ENCODE data around the gene HTRA2.
A peak's percentile ranks its signal among the peaks of the same experiment; 100 is the strongest.
"Not testable (repeated sequence)": the region's sequence is repeated elsewhere in the genome, so short reads cannot be mapped to it uniquely, and the experiment has no call there.

HTRA2 gene

GRCh38 chr2:74529357-74530238, at the start of gene HTRA2, which contains the start of gene AUP1:
HTRA2 (plus strand) TSS chr2:74529933; CDS start chr2:74530007, 74 bp downstream.
AUP1 (minus strand) TSS chr2:74529706; CDS start chr2:74529629, 77 bp downstream.
- Histone ChIP-seq H3K27me3 (ENCODE audit: control insufficient read depth in 2 of 2, insufficient read depth in 2 of 2, low read length in 2 of 2) (no peaks in the 10 kb centered on the region), H3K9ac (ENCODE audit: low read depth in 1 of 2, low read length in 2 of 2) (peak within 1 kb of the TSS; percentile 88 to 96), H3K4me3 (ENCODE audit: low read length in 2 of 2) (peak within 1 kb of the TSS; percentile 94 to 97), H3K27ac (ENCODE audit: low read depth in 2 of 2, low read length in 2 of 2) (peak within 1 kb of the TSS; percentile 87 to 90), H3K9me3 (ENCODE audit: control insufficient read depth in 2 of 2, low read length in 2 of 2) (no peaks in the 10 kb centered on the region), H3K4me1 (ENCODE audit: control insufficient read depth in 2 of 2, insufficient read depth in 2 of 2, low read length in 2 of 2) (peaks cover 32 to 33% of the 10 kb centered on the region in 2 donors), H3K36me3 (ENCODE audit: control insufficient read depth in 2 of 2, insufficient read depth in 2 of 2, low read length in 2 of 2) (peaks cover 18 to 37% of the 10 kb centered on the region in 2 donors)

GRCh38 chr2:74481431-74481830, 48.3 kb upstream of the HTRA2 start:
- peaks cover 7 to 19% of the 10 kb centered on the region in 2 donors for H3K36me3 ChIP-seq (ENCODE audit: control insufficient read depth in 2 of 2, insufficient read depth in 2 of 2, low read length in 2 of 2)
- H3K4me1 ChIP-seq (ENCODE audit: control insufficient read depth in 2 of 2, insufficient read depth in 2 of 2, low read length in 2 of 2) = peaks cover 24 to 25% of the 10 kb centered on the region in 2 donors
- peak overlapping the region; percentile 79 to 89 for H3K9ac ChIP-seq (ENCODE audit: low read depth in 1 of 2, low read length in 2 of 2)
- H3K4me3 ChIP-seq (ENCODE audit: low read length in 2 of 2) = peak overlapping the region; percentile 100
- H3K27me3 ChIP-seq (ENCODE audit: control insufficient read depth in 2 of 2, insufficient read depth in 2 of 2, low read length in 2 of 2) = no peaks in the 10 kb centered on the region
- no peaks in the 10 kb centered on the region for H3K9me3 ChIP-seq (ENCODE audit: control insufficient read depth in 2 of 2, low read length in 2 of 2)
- peak overlapping the region in 1 of 2 donors; percentile 93 for H3K27ac ChIP-seq (ENCODE audit: low read depth in 2 of 2, low read length in 2 of 2)

DNA sequence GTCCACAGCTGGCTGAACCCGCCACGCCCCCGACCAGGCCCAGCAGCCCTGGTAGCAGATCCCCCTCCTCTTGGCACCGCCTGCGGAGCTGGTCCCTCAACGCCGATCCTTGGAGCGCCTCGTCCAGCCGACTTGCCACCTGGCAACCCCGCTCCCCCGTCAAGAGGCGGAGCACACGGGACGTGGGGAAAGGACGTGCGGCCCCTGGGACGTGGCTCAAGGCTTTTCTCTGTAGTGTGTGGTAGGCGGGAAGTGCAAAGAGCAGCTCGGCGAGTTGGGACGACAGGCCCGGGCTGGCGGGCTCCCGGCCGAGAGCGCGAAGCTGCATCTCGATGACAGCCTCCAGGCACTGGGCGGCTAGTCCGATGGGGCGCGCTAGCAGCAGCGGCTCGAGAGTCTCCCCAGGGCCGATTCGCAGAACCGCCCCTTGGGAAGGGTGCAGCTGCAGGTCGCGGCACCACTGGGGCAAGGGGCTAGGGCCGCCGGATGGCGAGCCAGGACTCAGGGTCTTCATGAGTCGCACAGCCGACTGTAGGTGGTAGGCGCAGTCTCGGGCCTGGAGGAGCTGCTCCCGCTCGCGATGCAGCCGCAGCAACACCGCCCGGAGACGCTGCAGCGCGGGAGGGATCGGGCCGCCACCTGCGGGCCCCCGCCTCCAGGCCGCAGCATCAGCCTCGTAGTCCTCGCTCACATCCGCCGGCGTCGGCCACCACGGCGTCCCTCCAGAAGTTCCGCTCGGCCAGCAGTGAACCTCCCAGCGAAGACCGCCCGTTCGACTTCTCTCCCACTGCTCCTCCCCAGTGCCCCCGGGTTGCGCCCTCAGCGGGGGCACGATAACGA, 47.6 kb upstream of the HTRA2 start:
- Histone ChIP-seq H3K9ac (ENCODE audit: low read depth in 1 of 2, low read length in 2 of 2) (peak overlapping the region; percentile 79 to 89), H3K27ac (ENCODE audit: low read depth in 2 of 2, low read length in 2 of 2) (peak overlapping the region; percentile 93), H3K36me3 (ENCODE audit: control insufficient read depth in 2 of 2, insufficient read depth in 2 of 2, low read length in 2 of 2) (peaks cover 7 to 16% of the 10 kb centered on the region in 2 donors), H3K27me3 (ENCODE audit: control insufficient read depth in 2 of 2, insufficient read depth in 2 of 2, low read length in 2 of 2) (no peaks in the 10 kb centered on the region), H3K4me3 (ENCODE audit: low read length in 2 of 2) (peak overlapping the region; percentile 100), H3K4me1 (ENCODE audit: control insufficient read depth in 2 of 2, insufficient read depth in 2 of 2, low read length in 2 of 2) (peaks cover 24 to 25% of the 10 kb centered on the region in 2 donors), H3K9me3 (ENCODE audit: control insufficient read depth in 2 of 2, low read length in 2 of 2) (no peaks in the 10 kb centered on the region)

- peak within 1 kb of the TSS; percentile 100 for H3K4me3 ChIP-seq (ENCODE audit: low read length in 2 of 2)
- peaks cover 24 to 25% of the 10 kb centered on the region in 2 donors for H3K4me1 ChIP-seq (ENCODE audit: control insufficient read depth in 2 of 2, insufficient read depth in 2 of 2, low read length in 2 of 2)
- H3K27ac ChIP-seq (ENCODE audit: low read depth in 2 of 2, low read length in 2 of 2) = peak within 1 kb of the TSS; percentile 93
- H3K27me3 ChIP-seq (ENCODE audit: control insufficient read depth in 2 of 2, insufficient read depth in 2 of 2, low read length in 2 of 2) = no peaks in the 10 kb centered on the region
- H3K36me3 ChIP-seq (ENCODE audit: control insufficient read depth in 2 of 2, insufficient read depth in 2 of 2, low read length in 2 of 2) = peaks cover 7 to 13% of the 10 kb centered on the region in 2 donors
- no peaks in the 10 kb centered on the region for H3K9me3 ChIP-seq (ENCODE audit: control insufficient read depth in 2 of 2, low read length in 2 of 2)
- peak within 1 kb of the TSS; percentile 83 to 89 for H3K9ac ChIP-seq (ENCODE audit: low read depth in 1 of 2, low read length in 2 of 2)
These were observed 46.7 kb upstream of the HTRA2 start, which contains the start of the genes CCDC142 and TTC31 for GRCh38 chr2:74482801-74483674. CCDC142 (minus strand) TSS chr2:74482998; CDS start chr2:74482837, 161 bp downstream. TTC31 (plus strand) TSS chr2:74483081; CDS start chr2:74483096, 15 bp downstream.

DNA sequence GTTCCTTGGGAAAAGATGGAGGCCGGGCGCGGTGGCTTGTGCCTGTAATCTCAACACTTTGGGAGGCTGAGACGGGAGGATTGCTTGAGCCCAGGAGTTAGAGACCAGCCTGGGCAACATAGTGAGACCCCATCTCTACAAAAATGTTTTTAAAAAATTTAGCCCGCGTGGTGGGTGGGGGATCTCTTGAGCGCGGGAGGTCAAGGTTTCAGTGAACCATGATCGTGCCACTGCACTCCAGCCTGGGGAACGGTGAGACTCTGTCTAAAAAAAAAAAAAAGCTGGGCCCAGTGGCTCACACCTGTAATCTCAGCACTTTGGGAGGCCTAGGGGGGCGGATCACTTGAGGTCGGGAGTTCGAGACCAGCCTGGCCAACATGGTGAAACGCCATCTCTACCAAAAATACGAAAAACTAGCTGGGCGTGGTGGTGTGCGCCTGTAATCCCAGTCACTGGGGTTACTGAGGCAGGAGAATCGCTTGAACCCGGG, 46.0 kb upstream of the HTRA2 start:
- H3K9me3 ChIP-seq (ENCODE audit: control insufficient read depth in 2 of 2, low read length in 2 of 2); H3K27ac ChIP-seq (ENCODE audit: low read depth in 2 of 2, low read length in 2 of 2); H3K27me3 ChIP-seq (ENCODE audit: control insufficient read depth in 2 of 2, insufficient read depth in 2 of 2, low read length in 2 of 2): not testable (repeated sequence)
- peak overlapping the region; percentile 100 for H3K4me3 ChIP-seq (ENCODE audit: low read length in 2 of 2)
- H3K9ac ChIP-seq (ENCODE audit: low read depth in 1 of 2, low read length in 2 of 2) = peak overlapping the region; percentile 83 to 89
- H3K36me3 ChIP-seq (ENCODE audit: control insufficient read depth in 2 of 2, insufficient read depth in 2 of 2, low read length in 2 of 2) = peaks cover 7 to 16% of the 10 kb centered on the region in 2 donors
- H3K4me1 ChIP-seq (ENCODE audit: control insufficient read depth in 2 of 2, insufficient read depth in 2 of 2, low read length in 2 of 2) = peaks cover 24 to 25% of the 10 kb centered on the region in 2 donors

GRCh38 chr2:74486141-74486540, 43.6 kb upstream of the HTRA2 start:
- peaks cover 20 to 24% of the 10 kb centered on the region in 2 donors for H3K36me3 ChIP-seq (ENCODE audit: control insufficient read depth in 2 of 2, insufficient read depth in 2 of 2, low read length in 2 of 2)
- H3K4me1 ChIP-seq (ENCODE audit: control insufficient read depth in 2 of 2, insufficient read depth in 2 of 2, low read length in 2 of 2) = peaks cover 16% of the 10 kb centered on the region in 2 donors
- no peaks in the 10 kb centered on the region for H3K27me3 ChIP-seq (ENCODE audit: control insufficient read depth in 2 of 2, insufficient read depth in 2 of 2, low read length in 2 of 2)
- no peak overlapping the region for H3K27ac ChIP-seq (ENCODE audit: low read depth in 2 of 2, low read length in 2 of 2)
- no peaks in the 10 kb centered on the region for H3K9me3 ChIP-seq (ENCODE audit: control insufficient read depth in 2 of 2, low read length in 2 of 2)
- no peak overlapping the region for H3K9ac ChIP-seq (ENCODE audit: low read depth in 1 of 2, low read length in 2 of 2)
- no peak overlapping the region for H3K4me3 ChIP-seq (ENCODE audit: low read length in 2 of 2)

DNA sequence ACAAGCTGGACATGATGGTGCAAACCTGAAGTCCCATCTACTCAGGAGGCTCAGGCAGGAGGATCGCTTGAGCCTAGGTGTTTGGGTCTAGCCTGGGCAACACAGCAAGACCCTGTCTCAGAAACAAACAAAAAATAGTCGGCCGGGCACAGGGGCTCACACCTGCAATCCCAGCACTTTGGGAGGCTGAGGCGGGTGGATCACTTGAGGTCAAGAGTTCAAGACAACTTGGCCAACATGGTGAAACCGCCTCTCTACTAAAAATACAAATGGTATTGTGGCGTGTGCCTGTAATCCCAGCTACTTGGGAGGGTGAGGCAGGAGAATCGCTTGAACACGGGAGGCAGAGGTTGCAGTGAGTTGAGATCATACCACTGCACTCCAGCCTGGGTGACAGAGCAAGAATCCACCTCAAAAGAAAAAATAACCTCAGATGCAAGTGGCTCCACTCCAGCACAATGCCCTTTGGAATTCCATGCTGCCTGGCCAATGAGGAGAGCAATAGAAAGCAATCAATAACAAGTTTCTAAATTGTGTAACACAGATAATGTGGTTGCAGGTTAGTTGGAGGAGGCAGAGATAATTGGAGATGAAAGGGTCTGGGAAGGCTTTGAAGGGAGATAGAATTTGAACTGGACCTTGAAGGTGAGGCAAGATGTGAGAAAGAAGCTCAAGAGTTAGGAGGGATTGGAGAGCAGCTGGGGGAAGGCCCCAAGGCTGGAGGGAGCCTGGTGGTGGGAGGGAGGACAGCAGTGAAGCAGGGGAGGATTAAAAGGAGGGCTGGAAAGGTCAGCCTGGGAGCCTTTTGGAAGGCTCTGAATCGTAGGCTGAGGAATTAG, 40.9 kb upstream of the HTRA2 start:
- Histone ChIP-seq H3K27ac (ENCODE audit: low read depth in 2 of 2, low read length in 2 of 2) (no peak overlapping the region), H3K4me1 (ENCODE audit: control insufficient read depth in 2 of 2, insufficient read depth in 2 of 2, low read length in 2 of 2) (no peaks in the 10 kb centered on the region), H3K4me3 (ENCODE audit: low read length in 2 of 2) (no peak overlapping the region), H3K27me3 (ENCODE audit: control insufficient read depth in 2 of 2, insufficient read depth in 2 of 2, low read length in 2 of 2) (no peaks in the 10 kb centered on the region), H3K9me3 (ENCODE audit: control insufficient read depth in 2 of 2, low read length in 2 of 2) (no peaks in the 10 kb centered on the region), H3K9ac (ENCODE audit: low read depth in 1 of 2, low read length in 2 of 2) (no peak overlapping the region), H3K36me3 (ENCODE audit: control insufficient read depth in 2 of 2, insufficient read depth in 2 of 2, low read length in 2 of 2) (peaks cover 46 to 50% of the 10 kb centered on the region in 2 donors)

- Histone ChIP-seq H3K9ac (ENCODE audit: low read depth in 1 of 2, low read length in 2 of 2) (no peak overlapping the region), H3K36me3 (ENCODE audit: control insufficient read depth in 2 of 2, insufficient read depth in 2 of 2, low read length in 2 of 2) (peaks cover 46 to 50% of the 10 kb centered on the region in 2 donors), H3K4me3 (ENCODE audit: low read length in 2 of 2) (no peak overlapping the region), H3K4me1 (ENCODE audit: control insufficient read depth in 2 of 2, insufficient read depth in 2 of 2, low read length in 2 of 2) (no peaks in the 10 kb centered on the region), H3K9me3 (ENCODE audit: control insufficient read depth in 2 of 2, low read length in 2 of 2) (no peaks in the 10 kb centered on the region), H3K27ac (ENCODE audit: low read depth in 2 of 2, low read length in 2 of 2) (no peak overlapping the region), H3K27me3 (ENCODE audit: control insufficient read depth in 2 of 2, insufficient read depth in 2 of 2, low read length in 2 of 2) (no peaks in the 10 kb centered on the region)
These were observed 39.8 kb upstream of the HTRA2 start for GRCh38 chr2:74489906-74490305.
